Chondrocyte (in vitro differentiated cells): ENCODE measurements around the gene DUSP8. TPM values are rescaled to one million over a fixed set of nuclear protein-coding genes. Genes with fewer than 3 reads are reported as not detected.
"Not testable (repeated sequence)": the region's sequence is repeated elsewhere in the genome, so short reads cannot be mapped to it uniquely, and the experiment has no call there.

ENCODE experiments used
- DNase-seq: peaks from one replicate; pipeline ENCODE4 v3.0.0; 2021; ENCODE audit warnings: mixed read lengths, low spot score
- H3K27ac Mint-ChIP-seq: one replicate; pipeline ENCODE4 v1.8.0; 2021; ENCODE audit warnings: mild to moderate bottlenecking, moderate library complexity, mixed read lengths; ENCODE audit not compliant: unreplicated experiment
- H3K27me3 Mint-ChIP-seq: 2 replicates; pipeline ENCODE4 v1.8.0; 2021; ENCODE audit warnings: low read depth, mixed read lengths
- H3K36me3 Mint-ChIP-seq: 2 replicates; pipeline ENCODE4 v1.8.0; 2021; ENCODE audit warnings: low read depth, mixed read lengths
- H3K4me1 Mint-ChIP-seq: 2 replicates; pipeline ENCODE4 v1.8.0; 2021; ENCODE audit warnings: low read depth, mild to moderate bottlenecking, mixed read lengths
- H3K4me3 Mint-ChIP-seq: one replicate; pipeline ENCODE4 v1.8.0; 2021; ENCODE audit warnings: mild to moderate bottlenecking, moderate library complexity, mixed read lengths; ENCODE audit not compliant: unreplicated experiment
- H3K9me3 Mint-ChIP-seq: 2 replicates; pipeline ENCODE4 v1.8.0; 2021; ENCODE audit warnings: low read depth, mixed read lengths
- total RNA-seq: library from RNA; stranded (reverse); gene quantifications from 3 replicates; pipeline ENCODE4 v1.2.1, GENCODE V29; 2021
- TF ChIP-seq, protein P1 (sequence below): fragments of 200-600 bp; sonication (generic); IDR thresholded peaks from 2 replicates; pipeline ENCODE4 v1.5.0; 2021; ENCODE audit warnings: antibody characterized with exemption, mild to moderate bottlenecking, moderate library complexity

Gene DUSP8
- total RNA-seq, 1 donor from 2014 or later = 12.1 TPM

DNA sequence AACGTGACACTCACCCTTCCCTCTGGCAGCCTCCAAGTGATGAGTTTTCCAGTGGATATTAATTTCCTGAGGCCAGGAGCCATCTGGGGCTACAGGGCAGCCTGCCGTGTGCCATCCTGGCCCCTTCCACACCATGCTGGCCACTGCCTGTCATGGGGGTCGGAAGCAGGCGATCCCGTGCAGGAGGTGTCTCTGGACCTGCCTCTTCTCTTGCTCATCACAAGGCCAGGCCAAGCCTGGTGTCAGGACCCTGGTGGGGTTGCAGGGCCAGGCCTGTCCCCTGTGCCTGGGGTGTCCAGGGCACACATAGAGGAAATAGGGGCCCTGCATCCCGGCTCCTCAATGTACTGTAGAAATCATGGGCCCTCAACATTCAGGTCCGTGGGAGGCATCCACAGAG is 32.6 kb upstream of the DUSP8 start:
- Mint-ChIP-seq H3K36me3 (no peaks in the 10 kb centered on the region), H3K4me1 (peaks cover 3% of the 10 kb centered on the region), H3K27me3 (peaks cover 55% of the 10 kb centered on the region), H3K9me3 (no peaks in the 10 kb centered on the region), H3K4me3 (no peak overlapping the region), H3K27ac (no peak overlapping the region)
- DNase-seq = no peak
- TF ChIP-seq, protein P1, sequence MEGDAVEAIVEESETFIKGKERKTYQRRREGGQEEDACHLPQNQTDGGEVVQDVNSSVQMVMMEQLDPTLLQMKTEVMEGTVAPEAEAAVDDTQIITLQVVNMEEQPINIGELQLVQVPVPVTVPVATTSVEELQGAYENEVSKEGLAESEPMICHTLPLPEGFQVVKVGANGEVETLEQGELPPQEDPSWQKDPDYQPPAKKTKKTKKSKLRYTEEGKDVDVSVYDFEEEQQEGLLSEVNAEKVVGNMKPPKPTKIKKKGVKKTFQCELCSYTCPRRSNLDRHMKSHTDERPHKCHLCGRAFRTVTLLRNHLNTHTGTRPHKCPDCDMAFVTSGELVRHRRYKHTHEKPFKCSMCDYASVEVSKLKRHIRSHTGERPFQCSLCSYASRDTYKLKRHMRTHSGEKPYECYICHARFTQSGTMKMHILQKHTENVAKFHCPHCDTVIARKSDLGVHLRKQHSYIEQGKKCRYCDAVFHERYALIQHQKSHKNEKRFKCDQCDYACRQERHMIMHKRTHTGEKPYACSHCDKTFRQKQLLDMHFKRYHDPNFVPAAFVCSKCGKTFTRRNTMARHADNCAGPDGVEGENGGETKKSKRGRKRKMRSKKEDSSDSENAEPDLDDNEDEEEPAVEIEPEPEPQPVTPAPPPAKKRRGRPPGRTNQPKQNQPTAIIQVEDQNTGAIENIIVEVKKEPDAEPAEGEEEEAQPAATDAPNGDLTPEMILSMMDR = no peak

DNA sequence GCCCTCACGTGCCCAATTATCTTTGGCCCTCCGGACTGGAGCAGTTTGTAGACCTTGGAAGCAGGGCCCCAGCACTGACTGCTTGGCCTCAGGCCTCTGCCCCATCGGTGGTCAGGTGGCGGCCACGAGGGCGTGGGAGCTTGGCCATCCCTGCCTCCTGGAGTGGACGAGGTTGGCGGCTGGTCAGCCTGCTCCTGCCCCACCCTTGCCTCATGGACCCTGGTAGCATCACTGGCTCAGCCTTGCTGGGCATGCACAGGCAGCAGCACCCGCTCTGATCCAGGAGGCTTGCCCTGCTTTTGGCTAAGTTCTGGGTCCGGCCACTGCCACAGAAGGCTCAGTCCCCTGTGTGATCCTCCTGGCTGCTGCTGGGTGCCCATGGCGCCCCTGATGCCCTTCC is 32.1 kb upstream of the DUSP8 start:
- H3K27me3 Mint-ChIP-seq = peaks cover 60% of the 10 kb centered on the region
- H3K4me3 Mint-ChIP-seq = no peak overlapping the region
- H3K36me3 Mint-ChIP-seq = no peaks in the 10 kb centered on the region
- peak; percentile 86 for DNase-seq
- TF ChIP-seq, protein P1 = no peak
- H3K4me1 Mint-ChIP-seq = peaks cover 3% of the 10 kb centered on the region
- H3K9me3 Mint-ChIP-seq = no peaks in the 10 kb centered on the region
- no peak overlapping the region for H3K27ac Mint-ChIP-seq

DNA sequence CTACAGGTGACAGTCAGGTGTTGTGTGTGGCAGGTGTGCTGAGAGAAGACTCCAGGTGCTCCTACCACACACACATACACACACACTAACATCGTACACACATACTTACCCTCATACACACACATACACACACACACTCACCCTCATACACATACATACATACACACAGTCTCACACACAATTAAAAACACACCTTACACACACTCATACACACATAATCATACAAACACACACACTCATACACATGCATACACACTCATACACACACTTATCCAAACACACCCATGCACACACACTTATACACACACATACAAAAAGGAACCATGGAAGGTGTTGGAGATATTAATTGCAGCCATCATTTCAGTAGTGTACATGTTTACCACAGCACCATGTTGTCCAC is 31.6 kb upstream of the DUSP8 start:
- TF ChIP-seq, protein P1 = no peak
- no peak overlapping the region for H3K4me3 Mint-ChIP-seq
- no peak for DNase-seq
- H3K27me3 Mint-ChIP-seq = peaks cover 64% of the 10 kb centered on the region
- H3K36me3 Mint-ChIP-seq = no peaks in the 10 kb centered on the region
- H3K4me1 Mint-ChIP-seq = peaks cover 3% of the 10 kb centered on the region
- no peak overlapping the region for H3K27ac Mint-ChIP-seq
- H3K9me3 Mint-ChIP-seq = no peaks in the 10 kb centered on the region

DNA sequence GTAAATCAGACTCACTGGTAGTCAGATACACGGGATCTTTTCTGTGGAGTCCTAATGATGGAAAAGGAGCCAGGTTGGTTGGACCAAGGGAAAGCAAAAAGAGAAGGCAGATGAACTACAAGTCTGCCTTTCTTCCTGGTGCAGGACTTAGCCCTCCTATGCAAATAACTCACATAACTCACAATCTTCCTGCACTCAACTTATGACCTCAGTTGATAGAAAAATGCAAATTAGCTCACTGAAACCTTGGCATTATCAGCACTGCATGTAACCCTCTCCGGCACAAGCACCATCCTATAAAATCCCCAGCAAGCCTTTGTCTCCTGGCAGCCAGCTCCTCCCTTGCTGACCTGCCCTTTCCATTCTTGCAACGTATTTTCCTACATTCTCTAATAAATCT is 29.6 kb upstream of the DUSP8 start:
- H3K9me3 Mint-ChIP-seq, H3K36me3 Mint-ChIP-seq, H3K4me1 Mint-ChIP-seq, H3K4me3 Mint-ChIP-seq, DNase-seq, H3K27ac Mint-ChIP-seq: not testable (repeated sequence)
- H3K27me3 Mint-ChIP-seq = peaks cover 64% of the 10 kb centered on the region

DNA sequence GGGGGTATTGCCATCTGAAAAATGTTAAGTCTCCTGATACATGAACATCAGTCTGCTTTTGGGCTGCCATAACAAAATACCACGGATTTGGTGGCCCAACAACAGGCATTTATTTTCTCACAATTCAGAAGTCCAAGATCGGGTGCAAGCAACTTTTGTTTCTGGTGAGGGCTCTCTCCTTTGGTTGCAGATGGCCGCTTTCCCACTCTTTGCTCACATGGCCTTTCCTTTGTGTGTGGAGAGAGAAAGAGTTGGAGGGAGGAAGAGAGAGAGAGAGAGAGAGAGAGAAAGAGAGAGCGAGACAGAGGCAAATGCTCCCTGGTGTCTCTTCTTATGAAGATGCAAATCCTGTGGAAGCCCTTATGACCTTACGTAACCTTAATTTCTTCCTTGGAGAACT is 28.6 kb upstream of the DUSP8 start:
- H3K9me3 Mint-ChIP-seq = no peaks in the 10 kb centered on the region
- TF ChIP-seq, protein P1 = no peak
- no peaks in the 10 kb centered on the region for H3K4me1 Mint-ChIP-seq
- H3K27me3 Mint-ChIP-seq = peaks cover 65% of the 10 kb centered on the region
- peak; percentile 1 for DNase-seq
- no peak overlapping the region for H3K27ac Mint-ChIP-seq
- H3K4me3 Mint-ChIP-seq = no peak overlapping the region
- H3K36me3 Mint-ChIP-seq = peaks cover 7% of the 10 kb centered on the region

DNA sequence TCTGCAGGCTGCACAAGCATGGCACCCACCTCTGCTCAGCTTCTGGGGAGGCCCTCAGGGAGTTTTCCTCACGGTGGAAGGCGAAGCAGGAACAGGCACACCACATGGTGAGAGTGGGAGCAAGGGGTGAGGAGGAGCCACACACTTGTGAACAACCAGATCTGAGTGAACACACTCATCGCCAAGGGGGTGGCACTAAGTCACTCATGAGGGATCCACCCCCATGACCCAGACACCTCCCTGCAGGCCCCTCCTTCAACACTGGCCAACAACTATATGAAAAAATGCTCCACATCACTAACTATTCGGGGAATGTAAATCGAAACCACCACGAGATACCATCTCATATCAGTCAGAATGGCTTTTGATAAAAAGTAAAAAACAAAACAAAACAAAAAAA is 26.7 kb upstream of the DUSP8 start:
- H3K27ac Mint-ChIP-seq = no peak overlapping the region
- no peaks in the 10 kb centered on the region for H3K4me1 Mint-ChIP-seq
- peaks cover 7% of the 10 kb centered on the region for H3K36me3 Mint-ChIP-seq
- DNase-seq = peak; percentile 38
- no peaks in the 10 kb centered on the region for H3K9me3 Mint-ChIP-seq
- H3K4me3 Mint-ChIP-seq = no peak overlapping the region
- TF ChIP-seq, protein P1 = no peak
- peaks cover 77% of the 10 kb centered on the region for H3K27me3 Mint-ChIP-seq

DNA sequence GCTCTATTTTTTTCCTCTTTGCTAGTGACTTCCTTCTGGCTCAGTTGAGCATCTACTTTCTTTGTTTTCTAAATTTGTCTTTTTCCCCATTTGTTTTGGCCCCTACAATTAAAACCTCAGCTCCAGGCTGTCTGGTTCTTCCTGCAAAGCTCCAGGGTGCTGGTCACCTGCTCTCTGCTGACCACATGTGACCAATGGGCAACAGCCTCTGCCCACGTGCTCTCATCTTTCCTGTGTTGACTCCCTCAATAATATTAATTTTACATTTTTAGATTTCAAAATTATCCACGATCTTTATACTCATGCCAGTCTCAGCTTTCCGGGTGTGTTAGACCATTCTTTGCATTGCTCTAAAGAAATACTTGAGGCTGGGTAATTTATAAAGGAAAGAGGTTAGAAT is 26.3 kb upstream of the DUSP8 start:
- not testable (repeated sequence) for H3K9me3 Mint-ChIP-seq, H3K4me1 Mint-ChIP-seq, H3K27ac Mint-ChIP-seq, H3K36me3 Mint-ChIP-seq, H3K4me3 Mint-ChIP-seq
- H3K27me3 Mint-ChIP-seq = peaks cover 79% of the 10 kb centered on the region
- peak; percentile 2 for DNase-seq
